ENCODE results near the gene NTM.

GRCh38 chr11:131476266-131476665, 105.9 kb downstream of the NTM start:
- TF ChIP-seq CTCF (IDR thresholded peaks at IDR 0.05) (no peak), POLR2A (IDR thresholded peaks at IDR 0.05) (no peak)

Measured in uterus (tissue), 2 donors.